GM19455 (cell line): ENCODE data around the gene NSUN5.
A peak's percentile ranks its signal among the peaks of the same experiment; 100 is the strongest.
"Not testable (repeated sequence)": the region's sequence is repeated elsewhere in the genome, so short reads cannot be mapped to it uniquely, and the experiment has no call there.

Source experiments
- ATAC-seq: cut with Tn5 transposase; IDR thresholded peaks from one replicate; pipeline ENCODE4 v1.9.1; 2021; ENCODE audit not compliant: unreplicated experiment

NSUN5 gene

DNA sequence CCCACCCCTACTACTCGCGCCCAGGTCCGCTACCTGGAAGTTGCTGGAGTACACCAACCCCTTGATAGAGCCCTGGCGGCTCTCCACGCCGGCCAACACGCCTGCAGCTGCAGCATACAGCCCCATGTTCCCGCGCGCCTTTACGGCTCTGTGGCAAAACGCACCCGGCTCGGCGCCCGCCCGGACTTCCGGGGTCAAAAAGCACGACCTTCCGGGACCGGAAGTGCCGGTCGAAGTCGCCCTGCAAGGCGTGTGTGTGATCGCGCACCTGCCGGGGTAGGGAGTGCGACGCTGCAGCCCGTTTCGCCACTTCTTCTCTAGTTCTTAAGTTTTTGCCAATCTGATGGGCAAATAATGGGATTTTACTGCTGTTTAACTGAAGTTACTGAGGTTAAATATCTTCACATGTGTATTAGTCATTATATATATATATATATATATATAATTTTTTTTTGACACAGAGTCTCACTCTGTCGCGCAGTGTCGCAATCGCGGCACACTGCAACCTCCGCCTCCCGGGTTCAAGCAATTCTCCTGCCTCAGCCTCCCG is at the start of gene NSUN5:
Gene NSUN5 (minus strand): TSS at position 162 of the 550 bp plus-strand sequence. CDS start 36 bp downstream, at position 126.
- peak; percentile 65 for ATAC-seq

DNA sequence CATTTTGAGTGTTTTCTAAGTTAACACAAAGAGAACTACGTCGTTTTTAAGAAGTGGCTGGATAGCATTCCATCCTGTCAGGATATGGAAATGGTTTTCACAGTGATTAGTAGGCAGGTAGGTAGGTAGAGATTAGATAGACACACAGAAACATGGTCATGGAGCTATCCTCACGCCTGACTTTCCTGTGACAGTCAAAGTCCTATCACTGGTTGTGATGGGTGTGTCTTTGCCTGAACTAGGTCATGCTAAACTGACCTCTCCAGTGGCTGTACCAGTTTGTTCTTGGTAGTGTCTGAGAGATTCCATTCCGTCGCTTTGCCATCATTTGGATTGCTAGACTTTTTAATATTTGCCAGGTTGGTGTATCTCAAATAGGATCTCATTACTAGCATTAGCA is 47.5 kb upstream of the NSUN5 start:
- ATAC-seq = no peak

DNA sequence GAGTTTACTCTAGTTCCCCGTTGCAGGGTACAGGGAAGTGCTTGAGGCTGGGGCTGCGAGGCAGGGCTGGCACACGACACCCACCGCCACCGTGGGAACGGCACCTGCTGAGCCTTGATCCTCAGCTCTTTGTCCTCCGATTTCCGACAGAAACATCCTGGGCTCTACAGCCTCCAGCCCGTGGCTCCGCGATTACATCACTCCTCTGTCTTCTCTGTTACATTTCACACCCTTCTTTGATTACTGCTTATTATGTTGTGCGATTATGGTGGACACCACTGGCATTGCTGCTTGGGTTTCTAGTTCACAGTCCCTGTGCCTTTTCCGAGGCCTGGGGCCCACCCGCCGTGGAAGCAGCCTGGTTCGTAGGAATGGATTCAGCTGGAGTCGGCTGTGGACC is 46.2 kb upstream of the NSUN5 start:
- ATAC-seq = no peak

GRCh38 chr7:73354196-73354595 is 45.6 kb upstream of the NSUN5 start:
- no peak for ATAC-seq

DNA sequence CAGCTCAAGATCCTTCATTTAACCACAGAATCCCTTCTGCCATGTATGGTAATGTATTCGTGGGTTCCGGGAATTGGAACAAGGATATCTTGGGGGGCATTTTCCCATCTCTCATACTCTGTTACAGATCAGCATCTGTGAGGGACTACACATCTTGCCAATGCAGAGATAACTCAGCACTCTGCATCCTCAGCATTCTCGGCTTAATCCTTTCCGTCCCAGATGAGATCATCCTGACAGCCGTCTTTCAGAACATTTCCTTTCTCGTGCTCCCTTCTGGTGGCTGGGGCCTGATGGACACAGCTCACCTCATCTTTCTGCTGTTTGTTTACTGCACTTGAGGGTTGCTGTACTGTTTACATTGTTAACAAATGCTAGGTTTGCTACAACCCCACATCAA is 44.6 kb upstream of the NSUN5 start:
- no peak for ATAC-seq

DNA sequence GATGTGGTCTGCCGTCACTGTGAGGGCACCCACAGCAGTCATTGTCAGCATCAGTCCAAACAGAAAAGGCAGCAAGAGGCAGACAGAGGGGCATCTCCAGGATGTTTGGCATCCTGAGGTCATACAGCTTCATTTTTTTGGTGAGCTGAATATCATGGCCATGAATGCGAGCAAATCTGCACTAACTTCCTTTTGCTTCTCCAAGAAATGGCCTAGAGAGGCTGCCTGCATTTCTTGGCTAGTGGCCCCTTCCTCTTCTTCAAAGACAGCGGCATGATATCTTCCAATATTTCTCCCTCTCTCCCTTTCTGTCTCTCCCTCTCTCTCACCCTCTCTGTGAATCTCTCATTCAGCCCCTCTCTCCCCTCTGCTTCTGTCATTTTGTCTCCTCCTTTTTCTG is 44.2 kb upstream of the NSUN5 start:
- ATAC-seq = no peak

DNA sequence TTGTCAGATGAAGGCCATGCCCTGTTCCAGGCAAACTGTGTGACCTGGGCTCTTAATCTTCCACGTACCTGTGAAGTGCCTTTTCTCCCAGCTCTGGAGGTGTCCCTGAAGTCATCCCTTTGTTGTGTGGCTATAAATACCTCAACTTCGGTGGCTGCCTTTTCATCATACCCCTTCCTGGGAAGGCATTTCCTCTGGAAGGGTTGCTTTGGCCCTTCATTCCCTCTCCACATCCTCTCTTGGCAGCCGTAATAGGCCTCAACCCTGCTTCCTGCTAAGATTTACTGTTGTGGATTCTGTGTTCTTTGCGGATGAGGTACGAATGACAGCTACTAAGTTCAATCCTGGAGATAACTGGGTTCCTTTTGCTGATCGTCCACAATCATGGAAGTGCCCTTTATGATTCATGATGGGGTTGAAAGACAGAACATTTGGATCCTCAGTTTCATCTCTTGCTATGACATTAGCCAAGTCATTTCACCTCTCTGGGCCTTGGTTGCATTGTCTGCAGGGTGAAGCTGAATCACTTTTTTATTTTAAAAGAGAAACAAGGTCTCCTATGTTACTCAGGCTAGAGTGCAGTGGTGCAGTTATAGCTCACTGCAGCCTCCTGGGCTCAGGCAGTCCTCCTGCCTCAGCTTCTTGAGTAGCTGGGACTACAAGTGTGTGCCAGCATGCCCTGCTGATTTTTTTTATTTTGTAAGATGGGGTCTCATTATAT is 43.0 kb upstream of the NSUN5 start:
- ATAC-seq = no peak

GRCh38 chr7:73350306-73351068 is 41.9 kb upstream of the NSUN5 start:
- no peak for ATAC-seq

DNA sequence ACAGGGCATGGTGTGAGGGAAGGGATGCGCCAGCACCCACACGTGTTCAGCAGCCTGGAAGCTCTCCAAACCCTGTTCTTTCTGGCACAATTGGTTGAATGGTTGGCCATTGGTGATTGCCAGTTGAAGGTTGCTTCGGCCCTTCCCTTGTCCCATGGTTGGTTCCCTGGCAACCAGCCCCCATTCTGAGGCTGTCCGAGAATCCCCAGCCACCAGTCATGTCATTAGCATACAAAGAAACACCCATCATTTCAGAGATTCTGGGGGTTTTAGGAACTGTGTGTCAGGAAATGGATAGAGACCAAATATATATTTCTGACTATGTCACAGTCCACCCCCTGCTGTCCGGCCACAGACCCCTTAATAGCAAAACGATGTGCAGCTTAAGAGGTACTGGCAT is 41.1 kb upstream of the NSUN5 start:
- no peak for ATAC-seq

GRCh38 chr7:73345951-73346350 is 37.3 kb upstream of the NSUN5 start:
- ATAC-seq = no peak

GRCh38 chr7:73345538-73345937 is 36.9 kb upstream of the NSUN5 start:
- ATAC-seq = no peak

GRCh38 chr7:73343671-73344380 is 35.2 kb upstream of the NSUN5 start:
- ATAC-seq = no peak

GRCh38 chr7:73342645-73343044 is 34.0 kb upstream of the NSUN5 start:
- no peak for ATAC-seq

DNA sequence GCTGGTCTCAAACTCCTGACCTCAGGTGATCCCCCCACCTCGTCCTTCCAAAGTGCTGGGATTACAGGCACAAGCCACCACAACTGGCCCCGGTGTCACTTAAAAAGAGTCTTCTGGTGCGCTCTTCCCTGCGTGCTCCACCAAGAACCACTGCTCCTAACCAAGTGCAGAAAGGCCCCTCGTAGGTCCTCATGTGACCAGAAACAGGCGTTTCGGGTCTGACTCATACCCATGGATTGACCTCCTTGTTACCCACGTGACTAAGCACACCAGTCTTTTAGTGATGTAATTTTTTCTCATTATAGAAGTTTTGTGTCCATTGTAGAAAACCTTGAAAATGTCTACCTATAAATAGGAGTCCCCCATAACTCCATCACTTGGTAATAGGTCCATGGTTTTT is 33.3 kb upstream of the NSUN5 start:
- no peak for ATAC-seq

GRCh38 chr7:73340514-73340913 is 31.9 kb upstream of the NSUN5 start:
- ATAC-seq = no peak

GRCh38 chr7:73338321-73338720 is 29.7 kb upstream of the NSUN5 start:
- no peak for ATAC-seq

- no peak for ATAC-seq
Observed at GRCh38 chr7:73332447-73332846, 23.8 kb upstream of the NSUN5 start.

GRCh38 chr7:73330772-73331171 is 22.1 kb upstream of the NSUN5 start:
- no peak for ATAC-seq

DNA sequence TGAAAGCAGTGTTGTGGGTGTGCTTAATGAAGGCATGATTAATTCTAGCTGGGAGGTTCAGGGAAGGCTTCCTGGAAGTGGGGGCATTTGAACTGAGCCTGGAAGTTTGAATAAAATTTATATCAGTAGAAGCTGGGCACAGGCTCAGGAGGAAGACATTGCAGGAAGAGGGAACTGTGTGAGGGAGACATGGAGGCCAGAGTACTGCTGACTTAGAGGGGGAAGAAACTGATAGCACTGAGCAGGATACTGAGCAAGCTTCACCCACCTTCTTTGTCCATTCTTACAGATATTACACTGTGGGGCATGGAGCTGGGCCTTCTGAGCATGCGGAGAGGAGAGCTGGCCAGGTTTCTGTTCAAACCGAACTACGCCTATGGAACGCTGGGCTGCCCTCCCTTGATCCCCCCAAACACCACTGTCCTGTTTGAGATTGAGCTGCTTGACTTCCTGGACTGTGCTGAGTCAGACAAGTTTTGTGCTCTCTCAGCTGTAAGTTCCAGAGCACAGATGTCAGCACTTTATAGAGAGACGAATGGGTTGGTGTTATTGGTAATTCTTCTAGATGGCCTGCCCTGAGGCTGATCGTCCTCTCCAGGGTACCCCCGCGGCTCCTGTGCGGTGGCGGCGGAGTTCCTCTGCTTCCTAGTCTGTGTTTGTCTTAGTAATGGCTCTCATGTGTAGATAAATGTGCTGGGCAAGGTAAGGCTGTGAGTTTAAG is 21.4 kb upstream of the NSUN5 start:
- ATAC-seq = no peak

DNA sequence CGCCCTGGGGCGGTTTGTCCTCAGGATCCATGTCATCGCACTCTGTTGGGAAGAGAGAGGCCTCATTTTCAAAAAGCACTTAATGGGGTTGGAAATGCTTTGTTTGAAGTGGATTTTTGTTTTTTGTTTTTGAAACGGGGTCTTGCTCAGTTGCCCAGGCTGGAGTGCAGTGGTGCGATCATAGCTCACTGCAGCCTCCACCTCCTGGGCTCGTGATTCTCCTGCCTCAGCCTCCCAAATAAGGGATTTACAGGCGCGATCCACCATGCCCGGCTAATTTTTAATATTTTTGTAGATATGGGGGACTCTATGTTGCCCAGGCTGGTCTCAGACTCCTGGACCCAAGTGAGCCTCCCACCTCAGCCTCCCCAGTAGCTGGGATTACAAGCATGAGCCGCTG is 20.1 kb upstream of the NSUN5 start:
- no peak for ATAC-seq

GRCh38 chr7:73327922-73328321 is 19.3 kb upstream of the NSUN5 start, which contains the start of the genes FKBP6 and TRIM50:
Gene FKBP6 (plus strand): TSS chr7:73328161. CDS start chr7:73328429, 268 bp downstream.
Gene TRIM50 (minus strand): TSS chr7:73328082. CDS start chr7:73324787, 3,295 bp downstream.
- ATAC-seq = not testable (repeated sequence)
